GM12878 (cell line): Measurements from ENCODE around the gene DICER1. TPM values are rescaled to one million over a fixed set of nuclear protein-coding genes. Genes with fewer than 3 reads are reported as not detected.
A peak's percentile ranks its signal among the peaks of the same experiment; 100 is the strongest.

Experiments
- ATAC-seq: fragments of 200-7000 bp; cut with Tn5 transposase; 3 replicates; pipeline ENCODE4 v1.9.1; 2020; ENCODE audit warnings: mild to moderate bottlenecking, moderate library complexity
- BruUV-seq: library from RNA; stranded (reverse); fragments of 400-500 nt; replicated peaks from 2 replicates; lab custom pipeline; 2021; lab: Mats Ljungman, UMichigan
- CTCF ChIA-PET: fragments of 300-600 bp; sonication (Branson Sonifier 250); formaldehyde crosslinking; extraction: SDS; loops from one replicate; lab custom pipeline; 2021; ENCODE audit warnings: inconsistent platforms; lab: Yijun Ruan, JAX
- POLR2A ChIA-PET: fragments of 350-600 bp; formaldehyde crosslinking; extraction: SDS; loops from one replicate; lab custom pipeline; 2021; ENCODE audit warnings: inconsistent platforms; lab: Charles Lee
- RAD21 ChIA-PET: fragments of 300-600 bp; sonication (Branson Sonifier 250); formaldehyde crosslinking; loops from one replicate; lab custom pipeline; 2023; ENCODE audit warnings: antibody characterized with exemption; ENCODE audit not compliant: unreplicated experiment; lab: Charles Lee
- SMC1A ChIA-PET: fragments of 300-600 bp; sonication (Branson Sonifier 250); formaldehyde crosslinking; loops from one replicate; lab custom pipeline; 2023; ENCODE audit not compliant: unreplicated experiment, uncharacterized antibody; lab: Charles Lee
- DNase-seq: peaks from one replicate; pipeline ENCODE4 v3.0.0-alpha.2; 2011; ENCODE audit warnings: low read depth, low spot score
- FAIRE-seq: peaks from 3 replicates; lab custom pipeline; 2011; peaks lifted over from hg19 to GRCh38; lab: Jason Lieb, UNC
- H2AFZ ChIP-seq: 2 replicates; pipeline ENCODE4 v1.6.0; 2011; ENCODE audit warnings: low read depth, low read length, control low read depth; ENCODE audit not compliant: control insufficient read depth
- H3K27ac ChIP-seq: 2 replicates; pipeline ENCODE4 v1.5.1; 2011; ENCODE audit warnings: control low read depth; ENCODE audit not compliant: control insufficient read depth, insufficient read depth
- H3K27me3 ChIP-seq, 2 experiments: replicated peaks in 1 of 2; 2 replicates each; pipeline versions ENCODE4 v1.6.0 to v1.6.1; 2011; ENCODE audit warnings: low read length in 1 of 2; ENCODE audit not compliant: control insufficient read depth in 2 of 2, insufficient read depth in 2 of 2
- H3K36me3 ChIP-seq, 2 experiments: 2 replicates each; pipeline ENCODE4 v1.5.1; 2011; ENCODE audit warnings: low read length in 1 of 2; ENCODE audit not compliant: control insufficient read depth in 2 of 2, insufficient read depth in 2 of 2
- H3K4me1 ChIP-seq: 2 replicates; pipeline ENCODE4 v1.6.1; 2011; ENCODE audit warnings: mild to moderate bottlenecking, low read length, moderate library complexity, mixed read lengths; ENCODE audit not compliant: control insufficient read depth, insufficient read depth
- H3K4me2 ChIP-seq: 2 replicates; pipeline ENCODE4 v1.6.0; 2011; ENCODE audit warnings: control low read depth; ENCODE audit not compliant: control insufficient read depth, insufficient read depth
- H3K4me3 ChIP-seq: fragments of 200-600 bp; sonication (generic); 2 replicates; pipeline ENCODE4 v1.5.1; 2016
- H3K79me2 ChIP-seq: 2 replicates; pipeline ENCODE4 v1.6.0; 2011; ENCODE audit warnings: low read length; ENCODE audit not compliant: control insufficient read depth, insufficient read depth
- H3K9ac ChIP-seq: 2 replicates; pipeline ENCODE4 v1.8.0; 2011; ENCODE audit warnings: low read length, control low read depth, mixed read lengths; ENCODE audit not compliant: control insufficient read depth, insufficient read depth
- H3K9me3 ChIP-seq: replicated peaks from 3 replicates; pipeline ENCODE4 v1.5.1; 2011; ENCODE audit warnings: mild to moderate bottlenecking, low read length; ENCODE audit not compliant: control insufficient read depth, insufficient read depth
- H4K20me1 ChIP-seq: 2 replicates; pipeline ENCODE4 v1.6.0; 2011; ENCODE audit not compliant: control insufficient read depth, insufficient read depth
- ELK1 ChIP-seq: IDR thresholded peaks from 2 replicates; pipeline ENCODE4 v1.6.1; 2012; ENCODE audit warnings: low read depth, low read length, improper control_type of control experiment
- HCFC1 ChIP-seq: fragments of 150-350 bp; IDR thresholded peaks from 2 replicates; pipeline ENCODE4 v1.6.1; 2014; ENCODE audit warnings: low read length
- NFXL1 ChIP-seq: fragments of 450-650 bp; IDR thresholded peaks from 2 replicates; pipeline ENCODE4 v1.6.1; 2017; ENCODE audit warnings: antibody characterized with exemption, mild to moderate bottlenecking, borderline replicate concordance
- NRF1 ChIP-seq: conservative IDR thresholded peaks from 2 replicates; pipeline ENCODE4 v1.6.1; 2011; ENCODE audit warnings: mild to moderate bottlenecking, low read depth, low read length, improper control_type of control experiment
- RB1 ChIP-seq: fragments of 450-650 bp; formaldehyde crosslinking; IDR thresholded peaks from 2 replicates; pipeline ENCODE4 v1.6.1; 2017; ENCODE audit warnings: mild to moderate bottlenecking, borderline replicate concordance
- ZBTB33 ChIP-seq: fragments of 450-650 bp; IDR thresholded peaks from 2 replicates; pipeline ENCODE4 v1.6.1; 2017; ENCODE audit warnings: mild to moderate bottlenecking
- ZNF274 ChIP-seq: IDR thresholded peaks from one replicate; pipeline ENCODE4 v1.8.0; 2011; ENCODE audit not compliant: insufficient read length, insufficient read depth
- WGBS: methylation state at CpG from one replicate; pipeline ENCODE4 v1.1.6; 2016; ENCODE audit warnings: low lambda C conversion rate; ENCODE audit not compliant: insufficient replicate concordance, insufficient coverage; ENCODE audit errors: missing lambda C conversion rate; 5-methylcytosine and 5-hydroxymethylcytosine counted together
- in situ Hi-C: fragments of 300-500 bp; cut with MboI; formaldehyde crosslinking; loops from 9 replicates; pipeline ENCODE4 v1.14.3; 2018; ENCODE audit warnings: mixed read lengths
- intact Hi-C: fragments of 100-400 bp; cut with micrococcal nuclease; formaldehyde crosslinking; loops from one replicate; pipeline ENCODE4 v1.14.2; 2022; ENCODE audit not compliant: unreplicated experiment
- polyA plus RNA-seq, 11 experiments: library from polyadenylated mRNA; depleted of rRNA in 4 of 11; unstranded in 6 of 11; stranded (reverse) in 5 of 11; fragments of >200 nt; fragmentation: Nextera tagmentation in 4 of 11; fragmentation: Illumina TruSeq in 1 of 11; extraction: Ambion mirVana in 4 of 11; extraction: Trizol in 1 of 11; gene quantifications; 1 replicate in 1 of 11; 2 replicates in 10 of 11; pipeline versions ENCODE4 v1.2.1 to v1.2.3, GENCODE V29; 2011 to 2016; ENCODE audit warnings: inconsistent platforms in 2 of 11, missing spikeins in 2 of 11, low read depth in 1 of 11
- total RNA-seq, 4 experiments: library from RNA; depleted of rRNA in 3 of 4; stranded (reverse); fragments of >200 nt in 3 of 4; fragmentation: Illumina TruSeq in 1 of 4; extraction: Trizol in 1 of 4; gene quantifications; 2 replicates each; pipeline versions ENCODE4 v1.2.1 to v1.2.3, GENCODE V29; 2013 to 2021
- TF ChIP-seq, protein P1 (sequence below): fragments of 450-650 bp; IDR thresholded peaks from 2 replicates; pipeline ENCODE4 v1.6.1; 2017; ENCODE audit warnings: mild to moderate bottlenecking, moderate library complexity

DICER1 gene
- total and polyA plus RNA-seq, 10 of the 15 experiments (the other 5 are each of a cell fraction or from before 2014, with no cell fraction given) = 6.8 to 70.8 (median 37.1) TPM

DNA sequence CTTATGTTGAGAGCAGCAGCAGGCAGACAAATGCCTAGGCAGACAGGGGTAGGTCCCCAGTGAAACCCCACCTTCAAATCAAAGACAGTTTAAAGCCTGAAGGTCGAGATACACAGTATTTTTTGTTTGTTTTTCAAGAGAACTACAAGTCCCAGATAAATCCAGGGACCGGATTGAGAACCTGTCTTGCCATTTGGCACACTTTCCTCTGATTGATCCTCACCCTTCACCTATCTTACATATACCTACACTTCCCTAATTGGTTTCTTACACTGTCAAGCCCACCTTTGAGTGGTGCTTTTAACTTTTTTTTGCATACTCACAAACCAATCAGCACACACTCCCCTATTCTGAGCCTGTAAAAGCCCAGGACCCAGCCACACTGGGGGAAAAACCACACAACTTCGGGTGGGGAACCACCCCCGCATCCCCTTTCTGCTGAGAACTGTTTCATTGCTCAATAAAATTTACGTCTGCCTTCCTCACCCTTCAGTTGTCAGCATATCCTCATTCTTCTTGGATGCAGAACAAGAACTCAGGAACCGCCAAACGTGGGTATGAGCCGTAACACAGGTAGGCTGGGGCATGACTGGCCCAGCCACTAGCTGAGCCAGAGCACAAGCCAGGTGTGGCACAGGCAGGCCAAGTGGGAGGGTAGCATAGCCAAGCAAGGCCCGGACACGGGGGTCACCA lies 11.1 kb downstream of the DICER1 start:
- BruUV-seq = no TSS peak
- Histone ChIP-seq H4K20me1 (no peaks in the 10 kb centered on the region), H3K9ac (no peak overlapping the region), H3K4me2 (no peak overlapping the region), H3K27ac (no peak overlapping the region), H3K4me1 (peaks cover 17% of the 10 kb centered on the region), H2AFZ (no peak overlapping the region), H3K36me3 (peaks cover 0 to 2% of the 10 kb centered on the region in 2 experiments; a peak in 2 of 4 replicates)
- ChIA-PET SMC1A (interaction anchor here (1.5 to 1.9 kb wide), 2 partner anchors 10 to 12 kb away, joined by 5 to 6 read pairs; no protein-coding TSS in a partner anchor), CTCF (no interaction called here), POLR2A (no interaction called here)
- in situ Hi-C loops (no loop called here), intact Hi-C loops (no loop called here)
- WGBS = 86% methylated on average over 10 of the region's 10 CpGs
- peak; percentile 97 for TF ChIP-seq ZBTB33
- TF ChIP-seq HCFC1 = no peak
- TF ChIP-seq, all 136 proteins: peak for 1
- Histone ChIP-seq H3K9me3 (peaks cover 11% of the 10 kb centered on the region), H3K4me3 (no peak overlapping the region), H3K27me3 (no peaks in the 10 kb centered on the region), H3K79me2 (peaks cover 94% of the 10 kb centered on the region)
- ATAC-seq (no peak; the same call in 2 of the 3 replicates), DNase-seq (no peak), FAIRE-seq (no peak)
- RAD21 ChIA-PET = no interaction called here

GRCh38 chr14:95144849-95145248 lies 12.5 kb downstream of the DICER1 start:
- WGBS = 80% methylated on average over 2 of the region's 2 CpGs
- H2AFZ ChIP-seq = no peak overlapping the region
- no TSS peak for BruUV-seq
- H4K20me1 ChIP-seq = no peaks in the 10 kb centered on the region
- ChIA-PET SMC1A (interaction anchor here (1.6 kb wide), 1 partner anchor 17 kb away, joined by 4 read pairs; no protein-coding TSS in a partner anchor), CTCF (interaction anchor here (0.8 kb wide), 1 partner anchor 9 kb away, joined by 3 read pairs; no protein-coding TSS in a partner anchor), POLR2A (no interaction called here), RAD21 (interaction anchor here (1.6 kb wide), 1 partner anchor 51 kb away, joined by 3 read pairs; no protein-coding TSS in a partner anchor)
- no peak overlapping the region; the same call in 1 of the 2 replicates for H3K4me2 ChIP-seq
- DNase-seq = no peak
- peaks cover 94% of the 10 kb centered on the region for H3K79me2 ChIP-seq
- peaks cover 11% of the 10 kb centered on the region for H3K9me3 ChIP-seq
- H3K36me3 ChIP-seq = peaks cover 0 to 2% of the 10 kb centered on the region in 2 experiments; a peak in 2 of 4 replicates
- intact Hi-C loops (no loop called here), in situ Hi-C loops (no loop called here)
- no peak overlapping the region for H3K4me3 ChIP-seq
- H3K4me1 ChIP-seq = peaks cover 22% of the 10 kb centered on the region; the same call in 1 of the 2 replicates
- no peak overlapping the region for H3K27ac ChIP-seq
- ATAC-seq = no peak
- H3K9ac ChIP-seq = no peak overlapping the region
- no peak for FAIRE-seq
- H3K27me3 ChIP-seq = no peaks in the 10 kb centered on the region
- TF ChIP-seq RB1 (no peak), ZNF274 (no peak), NRF1 (no peak), ELK1 (no peak), NFXL1 (no peak)
- TF ChIP-seq, protein P1, sequence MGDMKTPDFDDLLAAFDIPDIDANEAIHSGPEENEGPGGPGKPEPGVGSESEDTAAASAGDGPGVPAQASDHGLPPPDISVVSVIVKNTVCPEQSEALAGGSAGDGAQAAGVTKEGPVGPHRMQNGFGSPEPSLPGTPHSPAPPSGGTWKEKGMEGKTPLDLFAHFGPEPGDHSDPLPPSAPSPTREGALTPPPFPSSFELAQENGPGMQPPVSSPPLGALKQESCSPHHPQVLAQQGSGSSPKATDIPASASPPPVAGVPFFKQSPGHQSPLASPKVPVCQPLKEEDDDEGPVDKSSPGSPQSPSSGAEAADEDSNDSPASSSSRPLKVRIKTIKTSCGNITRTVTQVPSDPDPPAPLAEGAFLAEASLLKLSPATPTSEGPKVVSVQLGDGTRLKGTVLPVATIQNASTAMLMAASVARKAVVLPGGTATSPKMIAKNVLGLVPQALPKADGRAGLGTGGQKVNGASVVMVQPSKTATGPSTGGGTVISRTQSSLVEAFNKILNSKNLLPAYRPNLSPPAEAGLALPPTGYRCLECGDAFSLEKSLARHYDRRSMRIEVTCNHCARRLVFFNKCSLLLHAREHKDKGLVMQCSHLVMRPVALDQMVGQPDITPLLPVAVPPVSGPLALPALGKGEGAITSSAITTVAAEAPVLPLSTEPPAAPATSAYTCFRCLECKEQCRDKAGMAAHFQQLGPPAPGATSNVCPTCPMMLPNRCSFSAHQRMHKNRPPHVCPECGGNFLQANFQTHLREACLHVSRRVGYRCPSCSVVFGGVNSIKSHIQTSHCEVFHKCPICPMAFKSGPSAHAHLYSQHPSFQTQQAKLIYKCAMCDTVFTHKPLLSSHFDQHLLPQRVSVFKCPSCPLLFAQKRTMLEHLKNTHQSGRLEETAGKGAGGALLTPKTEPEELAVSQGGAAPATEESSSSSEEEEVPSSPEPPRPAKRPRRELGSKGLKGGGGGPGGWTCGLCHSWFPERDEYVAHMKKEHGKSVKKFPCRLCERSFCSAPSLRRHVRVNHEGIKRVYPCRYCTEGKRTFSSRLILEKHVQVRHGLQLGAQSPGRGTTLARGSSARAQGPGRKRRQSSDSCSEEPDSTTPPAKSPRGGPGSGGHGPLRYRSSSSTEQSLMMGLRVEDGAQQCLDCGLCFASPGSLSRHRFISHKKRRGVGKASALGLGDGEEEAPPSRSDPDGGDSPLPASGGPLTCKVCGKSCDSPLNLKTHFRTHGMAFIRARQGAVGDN = no peak
